HT1080 (cell line): ENCODE measurements around the gene AAMDC. TPM values are rescaled to one million over a fixed set of nuclear protein-coding genes. Genes with fewer than 3 reads are reported as not detected.

Experiments used
- DNase-seq: peaks from one replicate; pipeline ENCODE4 v3.0.0-alpha.2; 2015; ENCODE audit warnings: low read depth
- polyA plus RNA-seq, 2 experiments: library from polyadenylated mRNA; depleted of rRNA; stranded (reverse); fragments of >200 nt; gene quantifications; 2 replicates each; pipeline ENCODE4 v1.2.3, GENCODE V29; 2015
- total RNA-seq: library from RNA; depleted of rRNA; stranded (reverse); fragments of >200 nt; shearing (Covaris generic); gene quantifications from 2 replicates; pipeline ENCODE4 v1.2.3, GENCODE V29; 2014; rRNA removed

AAMDC gene
- total RNA-seq: 5.8 and 7.5 TPM in 2 replicates
- polyA plus RNA-seq (2015; cell fraction: cytosol; rRNA removed): 13.5 and 15.7 TPM in 2 replicates
- 3.8 and 7.9 TPM in 2 replicates for polyA plus RNA-seq (2015; cell fraction: nucleus; rRNA removed)

DNA sequence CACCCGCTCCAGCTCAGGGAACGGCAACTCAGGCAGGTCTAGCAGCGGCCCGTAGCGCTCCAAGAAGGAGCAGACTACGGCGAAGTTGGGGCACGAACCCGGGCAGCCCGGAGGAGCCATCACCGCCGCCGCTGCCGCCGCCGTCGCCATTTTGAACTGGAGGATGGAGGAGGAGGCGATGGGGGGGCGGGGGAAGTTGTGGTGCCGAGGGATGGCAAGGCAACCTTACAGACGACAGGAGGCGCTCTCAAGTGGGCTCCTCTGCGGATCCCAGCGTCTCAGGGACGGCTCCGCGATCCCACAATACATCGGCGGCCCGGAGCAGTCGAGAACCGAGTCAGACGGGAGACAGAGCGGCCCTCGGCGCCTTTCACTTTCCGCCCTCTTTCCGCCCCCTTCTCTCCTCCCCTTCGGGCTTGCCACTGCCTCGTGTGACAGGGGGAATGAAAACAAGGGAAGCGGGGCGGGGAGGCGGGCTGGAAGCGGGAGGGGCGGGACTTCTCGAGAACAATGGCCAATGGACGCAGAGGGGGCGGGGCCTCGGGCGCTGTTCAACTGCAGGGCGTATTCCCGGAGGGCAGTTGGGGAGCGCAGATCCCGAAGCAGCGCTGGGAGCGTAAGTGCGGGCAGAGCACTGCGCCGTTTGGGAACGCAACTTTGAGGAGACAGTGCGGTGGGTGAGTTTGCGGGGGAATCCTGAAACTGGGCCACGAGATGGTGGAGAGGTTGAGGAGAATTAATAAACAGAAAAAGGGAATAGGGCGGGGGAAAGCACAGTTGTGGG, at the start of gene AAMDC, which contains the start of gene RSF1:
Gene AAMDC (plus strand): TSS at position 580 of the 784 bp plus-strand sequence. CDS start 21,353 bp downstream, outside the sequence.
Gene RSF1 (minus strand): TSS at position 158 of the 784 bp plus-strand sequence. CDS start 8 bp downstream, at position 150.
- DNase-seq: peak; percentile 97

DNA sequence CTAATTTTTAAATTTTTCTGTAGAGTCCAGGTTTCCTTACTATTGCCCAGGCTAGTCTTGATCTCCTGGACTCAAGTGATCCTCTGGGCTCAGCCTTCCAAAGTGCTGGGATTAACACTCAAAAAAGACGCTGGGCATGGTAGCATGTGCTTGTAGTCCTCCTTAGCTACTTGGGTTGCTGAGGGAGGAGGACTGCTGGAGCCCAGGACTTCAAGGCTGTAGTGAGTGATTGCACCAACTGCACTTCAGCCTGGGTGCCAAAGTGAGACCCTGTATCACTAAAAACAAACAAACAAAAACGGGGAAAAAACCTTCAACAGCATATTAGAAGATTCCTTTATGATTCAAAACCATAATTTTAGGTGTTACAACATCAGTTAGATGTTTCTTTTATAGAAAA, 45.0 kb upstream of the AAMDC start:
- no peak for DNase-seq

DNA sequence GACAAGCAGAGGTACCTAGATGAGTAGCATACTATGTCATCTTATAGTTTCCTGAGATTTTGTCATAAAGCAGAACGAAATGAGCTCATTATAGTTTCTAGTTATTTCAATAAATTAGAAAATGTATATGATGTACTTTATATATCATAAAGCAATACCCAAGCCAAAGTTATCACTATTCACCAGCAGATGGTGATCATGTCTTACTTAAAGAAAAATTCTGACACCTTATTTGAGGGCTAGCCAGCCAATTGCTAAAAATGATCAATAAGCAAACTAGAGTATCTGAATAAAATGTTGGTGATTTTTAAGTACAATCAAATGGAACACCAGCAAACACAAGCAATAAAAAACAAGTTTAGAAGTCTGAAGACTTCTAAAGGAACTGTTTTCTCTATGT, 44.5 kb upstream of the AAMDC start:
- peak; percentile 19 for DNase-seq

DNA sequence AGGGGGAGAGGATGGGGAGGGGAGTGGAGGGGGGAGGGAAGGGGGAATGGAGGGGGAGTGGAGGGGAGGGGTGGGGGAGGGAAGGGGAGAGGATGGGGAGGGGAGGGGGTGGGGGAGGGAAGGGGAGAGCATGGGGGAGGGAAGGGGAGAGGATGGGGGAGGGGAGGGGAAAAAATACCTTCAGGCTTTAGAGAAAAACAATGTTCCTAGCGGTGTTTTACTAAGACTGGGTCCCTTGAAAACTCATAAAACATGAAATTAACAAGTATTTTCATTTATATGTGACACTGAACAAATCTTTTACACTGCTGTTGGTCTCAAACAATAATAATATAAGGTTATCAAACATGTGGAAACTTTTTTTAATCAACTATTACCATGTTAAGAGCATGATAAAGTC, 42.8 kb upstream of the AAMDC start:
- no peak for DNase-seq

DNA sequence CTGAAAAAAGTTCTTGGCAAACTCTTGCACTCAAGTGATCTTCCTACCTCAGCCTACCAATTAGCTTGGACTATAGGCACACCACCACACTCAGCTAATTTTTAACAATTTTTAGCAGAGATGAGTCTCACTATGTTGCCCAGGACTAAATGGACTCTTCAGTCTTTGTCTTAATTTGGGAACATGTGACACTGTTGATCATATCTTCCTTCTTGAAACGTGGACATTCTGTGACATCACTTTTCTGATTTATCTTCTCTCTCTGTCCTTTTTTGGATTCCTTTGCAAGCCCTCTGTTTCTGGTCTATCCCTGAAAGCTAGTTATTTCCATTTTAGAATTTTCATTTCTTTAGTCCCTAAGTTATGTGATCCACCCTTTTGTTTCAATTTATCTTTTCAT, 42.4 kb upstream of the AAMDC start:
- DNase-seq: no peak

DNA sequence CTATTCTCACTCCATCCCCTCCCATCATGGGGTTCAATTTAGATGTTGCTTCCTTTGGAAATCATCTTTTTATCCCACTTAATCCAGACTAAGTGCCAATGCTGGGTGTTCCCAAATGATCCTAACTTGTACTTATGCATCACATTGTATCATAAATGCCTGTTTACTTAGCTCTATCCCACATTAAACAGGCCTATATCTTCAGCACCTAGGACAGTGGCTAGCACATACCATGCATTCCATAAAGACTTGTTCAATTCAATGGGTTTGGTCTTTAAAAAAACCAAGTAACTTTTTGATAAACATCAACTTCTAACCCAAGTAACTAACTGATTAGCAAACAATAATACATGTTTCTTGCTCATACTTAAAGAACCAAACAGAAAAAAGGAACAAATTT, 41.0 kb upstream of the AAMDC start:
- DNase-seq: peak; percentile 14

DNA sequence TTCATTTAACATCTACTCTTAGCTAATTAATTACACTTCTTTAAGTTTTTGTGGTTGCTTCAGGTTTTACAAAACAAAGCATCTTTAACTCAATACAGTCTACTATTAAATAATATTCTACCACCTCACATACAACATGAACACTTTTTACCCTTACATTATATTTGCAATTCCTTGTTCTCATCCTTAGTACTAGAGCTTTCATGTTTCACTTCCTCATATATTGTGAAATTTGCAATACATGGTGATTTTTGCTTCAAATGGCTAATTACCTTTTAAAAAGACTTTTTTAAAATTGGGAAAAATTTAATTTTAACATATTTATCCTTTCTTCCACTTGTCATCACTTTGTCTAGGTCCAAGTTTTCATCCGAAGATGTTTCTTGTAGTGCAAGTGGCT, 37.9 kb upstream of the AAMDC start:
- no peak for DNase-seq

DNA sequence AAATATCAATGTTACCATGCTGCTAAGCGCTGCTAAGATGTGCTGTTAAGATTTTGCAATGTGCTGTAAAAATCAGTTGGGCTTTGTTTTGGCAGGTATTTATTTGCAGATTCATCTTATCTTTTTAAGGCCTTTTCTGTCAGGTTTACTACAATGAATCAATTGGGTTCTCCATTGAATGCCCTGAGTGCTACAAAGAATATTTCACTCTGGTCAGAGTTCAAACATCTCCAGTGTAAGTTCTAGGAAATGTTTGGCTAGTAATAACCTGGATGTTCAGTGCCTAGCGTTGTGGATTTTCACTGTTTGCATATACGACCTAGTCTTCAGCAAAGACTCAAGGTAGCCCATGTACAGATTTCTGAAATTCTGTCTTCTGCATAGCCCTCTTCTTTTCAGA, 36.4 kb upstream of the AAMDC start:
- DNase-seq: no peak

DNA sequence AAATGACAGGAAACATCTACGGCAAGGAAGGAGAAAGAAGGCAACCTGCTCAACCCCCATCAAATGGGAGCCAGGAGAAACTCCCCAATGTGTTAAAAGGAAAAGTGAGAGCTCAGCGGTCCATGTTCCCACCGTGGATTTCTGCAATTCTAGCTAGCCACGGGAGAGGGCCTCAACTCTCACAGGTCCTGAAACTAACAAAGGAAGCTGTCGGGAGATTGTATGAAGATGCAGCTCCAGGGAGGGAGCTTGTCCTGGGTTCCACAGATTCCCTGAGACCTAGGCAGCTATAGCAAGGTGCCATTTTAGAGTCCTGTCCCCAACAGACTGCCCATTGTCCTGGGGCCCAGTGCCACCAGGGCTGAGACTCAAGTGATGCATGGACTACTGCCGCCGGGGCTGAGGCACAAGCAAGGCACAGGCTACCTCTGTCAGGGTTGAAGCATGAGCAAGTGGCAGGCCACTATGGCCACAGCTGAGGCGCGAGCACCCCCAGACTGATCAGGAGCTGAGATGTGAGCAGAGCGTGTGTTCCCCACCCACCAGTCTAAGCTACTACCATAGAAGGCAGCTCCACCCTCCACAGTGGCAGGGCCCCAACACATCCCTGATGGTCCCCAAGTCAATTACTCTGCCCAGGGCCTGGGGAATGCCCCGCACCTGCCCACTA, 31.7 kb upstream of the AAMDC start:
- no peak for DNase-seq

DNA sequence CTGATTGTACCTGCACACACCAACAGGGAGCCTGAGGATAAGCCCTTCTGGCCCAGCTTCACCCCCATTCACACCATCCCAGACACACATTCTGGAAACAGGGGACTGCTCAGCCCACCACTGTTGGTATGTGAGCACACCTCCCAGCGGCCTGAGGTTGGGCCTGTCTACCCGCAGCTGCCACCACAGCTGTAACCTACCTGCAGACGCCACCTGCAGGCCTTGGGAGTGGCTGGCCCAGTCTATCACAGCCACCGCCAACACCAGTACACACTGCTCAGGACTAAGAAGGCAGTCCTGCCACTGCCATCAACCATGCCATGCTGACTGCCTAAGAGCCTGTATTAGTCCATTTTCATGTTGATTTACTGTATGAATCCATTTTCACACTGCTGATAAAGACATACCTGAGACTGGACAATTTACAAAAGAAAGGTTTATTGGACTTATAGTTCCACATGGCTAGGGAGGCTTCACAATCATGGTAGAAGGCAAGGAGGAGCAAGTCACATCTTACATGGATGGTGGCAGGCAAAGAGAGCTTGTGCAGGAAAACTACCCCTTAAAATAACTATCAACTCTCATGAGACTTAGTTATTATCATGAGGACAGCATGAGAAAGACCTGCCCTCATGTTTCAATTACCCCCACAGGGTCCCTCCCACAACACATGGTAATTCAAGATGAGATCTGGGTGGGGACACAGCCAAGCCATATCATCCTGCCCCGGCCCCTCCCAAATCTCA, 31.0 kb upstream of the AAMDC start:
- DNase-seq: no peak

DNA sequence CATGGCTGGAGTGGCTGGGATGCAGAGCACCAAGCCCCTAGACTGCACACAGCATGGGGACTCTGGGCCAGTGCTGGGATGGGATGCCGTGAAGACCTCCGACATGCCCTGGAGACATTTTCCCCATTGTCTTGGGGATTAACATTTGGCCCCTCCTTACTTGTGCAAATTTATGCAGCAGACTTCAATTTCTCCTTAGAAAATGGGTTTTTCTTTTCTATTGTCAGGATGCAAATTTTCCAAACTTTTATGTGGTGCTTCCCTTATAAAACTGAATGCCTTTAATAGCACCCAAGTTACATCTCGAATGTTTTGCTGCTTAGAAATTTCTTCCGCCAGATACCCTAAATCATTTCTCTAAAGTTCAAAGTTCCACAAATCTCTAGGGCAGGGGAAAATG, 29.6 kb upstream of the AAMDC start:
- no peak for DNase-seq

DNA sequence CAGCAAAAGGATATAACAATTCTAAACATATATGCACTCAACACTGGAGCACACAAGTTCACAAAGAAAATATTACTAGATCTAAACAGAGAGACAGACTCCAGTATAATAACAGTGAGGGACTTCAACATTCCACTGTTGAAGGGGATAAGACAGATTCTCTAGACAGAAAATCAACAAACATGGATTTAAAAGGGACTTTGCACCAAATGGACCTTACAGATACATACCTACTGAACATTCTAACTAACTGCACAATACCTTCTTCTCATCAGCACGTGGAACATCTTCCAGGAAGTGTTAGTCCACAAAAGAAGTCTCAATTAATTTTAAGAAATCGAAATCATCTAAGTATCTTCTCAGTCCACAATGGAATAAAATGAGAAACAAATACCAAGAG, 27.0 kb upstream of the AAMDC start:
- DNase-seq: no peak

DNA sequence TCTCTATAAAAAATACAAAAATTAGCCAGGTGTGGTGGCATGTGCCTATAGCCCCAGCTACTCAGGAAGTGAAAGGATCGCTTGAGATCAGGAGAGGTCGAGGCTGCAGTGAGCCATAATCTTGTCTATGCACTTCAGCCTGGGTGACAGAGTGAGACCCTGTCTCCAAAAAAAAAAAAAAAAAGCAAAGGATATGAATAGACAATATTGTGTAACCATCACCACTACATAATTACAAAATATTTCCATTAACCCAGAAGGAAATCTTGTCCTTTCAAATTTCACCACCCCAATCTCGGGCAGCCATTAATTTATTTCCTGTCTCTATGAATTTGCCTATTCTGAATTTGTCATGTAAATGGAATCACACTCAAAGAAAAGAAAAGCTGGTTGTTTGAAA, 21.6 kb upstream of the AAMDC start:
- no peak for DNase-seq

DNA sequence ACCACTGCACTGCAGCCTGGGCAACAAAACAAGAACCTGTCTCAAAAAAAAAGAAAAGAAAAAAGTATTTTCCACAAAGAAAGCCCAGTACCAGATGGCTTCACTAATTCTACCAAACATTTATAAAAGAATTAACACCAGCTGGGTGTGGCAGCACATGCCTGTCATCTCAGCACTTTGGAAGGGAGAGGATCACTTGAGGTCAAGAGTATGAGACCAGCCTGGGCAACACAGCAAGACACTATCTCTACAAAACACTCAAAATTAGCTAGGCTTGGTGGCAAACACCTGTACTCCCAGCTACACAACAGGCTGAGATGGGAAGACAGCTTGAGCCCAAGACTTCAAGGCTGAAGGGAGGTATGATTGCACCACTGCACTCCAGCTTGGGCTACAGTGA, 20.5 kb upstream of the AAMDC start:
- no peak for DNase-seq

DNA sequence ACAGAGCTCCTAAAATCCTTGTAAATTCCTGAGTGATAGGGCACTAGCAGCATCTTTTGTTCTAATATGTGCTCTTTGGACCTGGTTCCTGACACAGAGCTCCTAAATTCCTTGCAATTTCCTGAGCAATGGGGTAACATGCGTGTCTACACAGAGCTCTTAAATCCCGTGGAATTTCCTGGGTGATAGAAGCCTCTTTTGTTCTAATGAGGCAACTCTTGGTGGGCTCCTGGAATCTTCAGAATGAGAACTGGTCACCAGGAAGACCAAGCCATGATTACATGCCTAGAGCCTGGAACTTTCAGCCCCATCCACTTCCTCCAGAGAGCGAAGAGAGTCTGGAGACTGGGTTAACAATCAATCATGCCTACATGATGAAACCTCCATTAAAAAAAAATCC, 19.5 kb upstream of the AAMDC start:
- no peak for DNase-seq

DNA sequence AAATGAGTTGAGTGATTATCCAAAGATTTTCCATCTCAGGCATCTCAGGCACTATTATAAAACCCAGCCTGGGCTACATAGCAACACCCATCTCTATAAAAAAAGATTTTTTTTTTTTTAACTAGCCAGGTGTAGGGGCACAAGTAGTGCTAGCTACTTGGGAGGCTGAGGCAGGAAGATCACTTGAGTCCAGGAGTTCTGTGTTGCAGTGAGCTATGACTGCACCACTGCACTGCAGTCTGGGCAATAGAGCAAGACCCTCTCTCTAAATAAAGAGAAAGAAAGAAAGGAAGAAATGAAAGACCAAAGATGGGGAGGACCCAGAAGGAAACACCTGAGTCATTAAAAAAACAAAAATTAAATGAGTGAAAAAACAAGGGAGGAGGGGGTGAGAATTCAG, 14.5 kb upstream of the AAMDC start:
- DNase-seq: no peak

DNA sequence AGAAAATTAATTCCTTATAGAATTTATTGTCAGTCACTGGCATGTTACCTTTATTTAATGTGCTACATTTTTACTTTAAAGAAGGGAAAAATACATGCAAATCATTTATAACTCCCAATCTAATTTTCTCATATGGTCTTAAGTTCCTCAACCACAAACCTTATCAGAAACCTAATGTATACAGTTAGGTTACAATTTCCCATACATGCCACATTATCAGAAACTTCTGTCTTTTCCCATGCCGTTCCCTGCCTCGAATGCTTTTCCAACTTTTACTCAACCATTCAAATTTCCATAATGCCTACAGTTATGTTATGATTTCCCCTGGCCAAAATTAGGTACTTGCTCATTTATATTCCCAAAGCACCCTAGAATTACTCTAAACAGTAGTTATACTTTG, 14.0 kb upstream of the AAMDC start:
- no peak for DNase-seq

DNA sequence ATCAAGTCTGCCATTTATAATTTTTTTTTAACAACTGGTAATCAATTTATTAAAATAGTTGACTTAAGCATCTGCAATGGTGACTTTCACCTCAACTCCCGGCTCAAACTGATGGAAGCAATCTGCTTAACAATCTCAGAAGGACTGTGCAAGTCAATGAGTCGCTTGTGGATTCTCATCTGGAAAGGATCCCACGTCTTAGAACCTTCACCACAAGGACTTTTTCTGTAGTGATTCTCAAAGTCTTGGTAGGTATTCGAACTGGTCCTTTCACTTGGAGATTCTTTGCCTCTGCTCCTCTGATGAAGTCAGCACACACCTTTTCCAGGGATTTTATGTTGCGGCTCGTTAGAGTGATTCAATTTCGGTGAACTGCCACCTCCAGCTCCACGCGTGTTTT, 7.7 kb upstream of the AAMDC start:
- no peak for DNase-seq

DNA sequence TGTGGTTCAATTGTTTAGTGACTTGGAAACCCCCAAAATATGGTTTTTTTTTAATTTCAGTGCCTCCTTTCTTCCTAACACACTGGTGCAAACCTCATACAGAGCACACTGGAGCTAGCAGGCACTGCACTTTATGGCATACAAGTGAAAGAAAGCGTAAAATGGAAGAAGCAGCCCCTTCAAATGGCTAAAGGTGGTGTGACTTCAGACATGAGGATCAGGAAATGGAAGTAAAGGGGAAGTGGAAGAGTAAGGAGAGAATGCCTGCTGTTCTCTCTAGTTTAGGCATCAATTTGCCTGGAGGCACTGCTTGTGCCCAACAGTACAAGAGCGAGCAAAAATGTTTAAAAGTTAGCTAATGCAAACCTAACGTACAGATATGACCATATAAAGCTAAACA, 6.1 kb upstream of the AAMDC start:
- DNase-seq: no peak

DNA sequence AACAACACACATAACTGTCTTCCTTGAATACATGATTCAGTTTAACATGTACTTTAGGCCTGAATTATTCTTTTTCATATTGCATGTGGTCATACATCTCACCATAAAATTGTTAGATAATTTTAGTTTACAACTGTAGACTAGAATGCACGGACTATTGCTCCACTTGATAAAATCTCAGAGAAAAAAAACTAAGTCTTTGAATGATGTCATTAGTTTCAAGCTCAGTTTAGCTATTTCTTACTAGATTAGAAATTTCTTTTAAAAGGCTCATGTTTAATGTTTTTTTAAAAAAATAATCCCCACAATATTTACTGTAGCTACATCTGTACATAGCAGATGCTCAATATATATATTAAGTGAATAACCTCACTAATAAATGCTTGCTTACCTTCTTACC, 5.5 kb upstream of the AAMDC start:
- no peak for DNase-seq

DNA sequence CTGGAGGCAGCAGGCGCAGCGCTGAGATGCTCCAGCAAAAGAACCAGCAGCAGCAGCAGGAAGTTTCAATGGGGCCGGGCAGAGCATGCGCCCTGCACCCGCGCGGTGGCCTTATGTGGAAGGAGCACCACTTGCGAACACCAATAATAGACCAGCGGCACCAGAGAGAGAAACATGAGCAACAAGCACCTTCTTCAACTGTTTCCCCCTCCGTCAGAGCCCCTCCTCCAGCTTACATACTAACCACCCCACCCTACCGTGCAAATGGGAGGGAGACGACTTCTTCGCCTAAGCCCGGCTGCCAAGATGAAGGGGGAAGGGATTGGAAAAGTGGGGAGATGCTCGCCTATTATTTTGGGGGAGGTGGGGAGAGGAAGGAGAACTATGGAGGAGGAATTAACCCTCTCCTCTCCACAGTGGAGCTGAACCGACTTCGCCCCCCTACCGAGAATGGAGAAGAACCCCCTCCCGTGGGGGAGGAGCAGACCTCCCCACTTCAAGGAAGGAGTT, 1.5 kb upstream of the AAMDC start:
- DNase-seq: peak; percentile 83
